H1 (cell line): ENCODE measurements around the gene DYNC1I1. TPM values are rescaled to one million over a fixed set of nuclear protein-coding genes. Genes with fewer than 3 reads are reported as not detected.

Experiments
- CTCF ChIA-PET: fragments of 300-600 bp; sonication (Branson Sonifier 250); formaldehyde crosslinking; loops from one replicate; lab custom pipeline; 2021; ENCODE audit not compliant: partially characterized antibody; lab: Charles Lee
- POLR2A ChIA-PET: fragments of 300-600 bp; sonication (Branson Sonifier 250); formaldehyde crosslinking; loops from one replicate; lab custom pipeline; 2021; ENCODE audit warnings: inconsistent platforms; ENCODE audit not compliant: partially characterized antibody; lab: Charles Lee
- DNase-seq, 2 experiments: peaks; one replicate each; pipeline versions ENCODE4 v3.0.0 to v3.0.0-alpha.2; 2010 to 2022; ENCODE audit warnings: low spot score in 2 of 2, low read depth in 1 of 2, mixed read lengths in 1 of 2
- FAIRE-seq: peaks from 2 replicates; lab custom pipeline; 2011; peaks lifted over from hg19 to GRCh38; lab: Jason Lieb, UNC
- H2AFZ ChIP-seq: 2 replicates; pipeline ENCODE4 v1.8.1; 2012; ENCODE audit warnings: low read length, inconsistent platforms
- H2AK5ac ChIP-seq: 2 replicates; pipeline ENCODE4 v1.6.1; 2013; ENCODE audit warnings: low read depth, low read length
- H2BK120ac ChIP-seq: replicated peaks from 2 replicates; pipeline ENCODE3; 2013; ENCODE audit warnings: low read depth, low read length, inconsistent platforms
- H2BK12ac ChIP-seq: 2 replicates; pipeline ENCODE4 v1.6.1; 2013; ENCODE audit warnings: low read depth, low read length
- H2BK15ac ChIP-seq: 2 replicates; pipeline ENCODE4 v1.6.1; 2013; ENCODE audit warnings: low read length
- H2BK20ac ChIP-seq: 2 replicates; pipeline ENCODE4 v1.6.1; 2013; ENCODE audit warnings: low read length
- H2BK5ac ChIP-seq: 2 replicates; pipeline ENCODE4 v1.6.1; 2013; ENCODE audit warnings: low read depth, low read length
- H3K14ac ChIP-seq: 2 replicates; pipeline ENCODE4 v1.6.1; 2013; ENCODE audit warnings: inconsistent platforms; ENCODE audit not compliant: insufficient read length
- H3K18ac ChIP-seq: 2 replicates; pipeline ENCODE4 v1.6.1; 2013; ENCODE audit warnings: low read length; ENCODE audit errors: extremely low read depth
- H3K23ac ChIP-seq: 2 replicates; pipeline ENCODE4 v1.6.1; 2013; ENCODE audit warnings: inconsistent platforms; ENCODE audit not compliant: insufficient read length
- H3K23me2 ChIP-seq: 2 replicates; pipeline ENCODE4 v1.6.1; 2013; ENCODE audit warnings: low read depth, low read length
- H3K27ac ChIP-seq: 2 replicates; pipeline ENCODE4 v1.6.1; 2011; ENCODE audit warnings: low read depth, low read length, inconsistent platforms
- H3K27me3 ChIP-seq, 4 experiments: replicated peaks in 1 of 4; 1 replicate in 1 of 4; 2 replicates in 3 of 4; pipeline versions ENCODE4 v1.6.1 to v1.8.1; 2011 to 2013; ENCODE audit warnings: low read length in 3 of 4, mild to moderate bottlenecking in 3 of 4, inconsistent platforms in 2 of 4, mixed read lengths in 2 of 4, moderate library complexity in 1 of 4; ENCODE audit not compliant: control insufficient read depth in 3 of 4, insufficient read depth in 3 of 4; ENCODE audit errors: extremely low read depth in 1 of 4
- H3K36me3 ChIP-seq, 4 experiments: 2 replicates each; pipeline versions ENCODE4 v1.6.1 to v1.8.1; 2011 to 2013; ENCODE audit warnings: mild to moderate bottlenecking in 4 of 4, low read length in 3 of 4, moderate library complexity in 2 of 4, control low read depth in 1 of 4, inconsistent platforms in 1 of 4; ENCODE audit not compliant: insufficient read depth in 4 of 4, control insufficient read depth in 2 of 4
- H3K4ac ChIP-seq: replicated peaks from 2 replicates; pipeline ENCODE3; 2013; ENCODE audit warnings: low read length, low read depth, mixed read lengths, inconsistent platforms; ENCODE audit not compliant: insufficient read length
- H3K4me1 ChIP-seq, 4 experiments: replicated peaks in 1 of 4; 1 replicate in 1 of 4; 2 replicates in 3 of 4; pipeline versions ENCODE4 v1.6.1 to v1.8.1; 2011 to 2013; ENCODE audit warnings: low read length in 3 of 4, inconsistent platforms in 2 of 4, mixed read lengths in 1 of 4; ENCODE audit not compliant: insufficient read depth in 4 of 4, control insufficient read depth in 3 of 4
- H3K4me2 ChIP-seq, 2 experiments: 2 replicates each; pipeline versions ENCODE4 v1.6.1 to v1.8.1; 2011 to 2013; ENCODE audit warnings: low read depth in 2 of 2, low read length in 2 of 2, control low read depth in 1 of 2, inconsistent platforms in 1 of 2, mild to moderate bottlenecking in 1 of 2; ENCODE audit not compliant: insufficient read depth in 1 of 2
- H3K4me3 ChIP-seq, 4 experiments: fragments of 200-600, 300-600 bp in 1 of 4; sonication (generic), shearing (Covaris generic), sonication (Bioruptor Twin) in 1 of 4; 2 replicates each; pipeline versions ENCODE4 v1.5.1 to v1.8.1; 2011 to 2016; ENCODE audit warnings: low read length in 4 of 4, low read depth in 3 of 4, control low read depth in 2 of 4, inconsistent platforms in 2 of 4, mild to moderate bottlenecking in 2 of 4, mixed read lengths in 1 of 4, moderate library complexity in 1 of 4; ENCODE audit not compliant: insufficient read depth in 2 of 4; ENCODE audit errors: extremely low read depth in 1 of 4
- H3K56ac ChIP-seq: replicated peaks from 2 replicates; pipeline ENCODE3; 2013; ENCODE audit warnings: low read depth, mild to moderate bottlenecking, mixed read lengths, low read length, inconsistent platforms; ENCODE audit not compliant: insufficient read length
- H3K79me1 ChIP-seq: 2 replicates; pipeline ENCODE4 v1.6.1; 2013; ENCODE audit warnings: low read depth, low read length, control low read depth
- H3K79me2 ChIP-seq, 2 experiments: 2 replicates each; pipeline versions ENCODE4 v1.6.1 to v1.8.1; 2012 to 2013; ENCODE audit warnings: low read length in 2 of 2, mild to moderate bottlenecking in 2 of 2, inconsistent platforms in 1 of 2; ENCODE audit not compliant: insufficient read depth in 2 of 2, control insufficient read depth in 1 of 2
- H3K9ac ChIP-seq, 4 experiments: replicated peaks in 1 of 4; 1 replicate in 1 of 4; 2 replicates in 3 of 4; pipeline versions ENCODE4 v1.6.1 to v1.8.1; 2011 to 2013; ENCODE audit warnings: low read depth in 3 of 4, low read length in 3 of 4, control low read depth in 2 of 4, mild to moderate bottlenecking in 2 of 4, moderate library complexity in 2 of 4, inconsistent platforms in 1 of 4; ENCODE audit errors: extremely low read depth in 1 of 4
- H3K9me3 ChIP-seq, 2 experiments: 2 replicates each; pipeline versions ENCODE4 v1.6.1 to v1.8.1; 2012 to 2013; ENCODE audit warnings: mild to moderate bottlenecking in 2 of 2, moderate library complexity in 2 of 2, control low read depth in 1 of 2, inconsistent platforms in 1 of 2, low read depth in 1 of 2, low read length in 1 of 2, mixed read lengths in 1 of 2; ENCODE audit not compliant: insufficient read depth in 2 of 2
- H4K20me1 ChIP-seq, 2 experiments: replicated peaks in 1 of 2; 2 replicates each; pipeline versions ENCODE3 to v1.8.1; 2011 to 2013; ENCODE audit warnings: inconsistent platforms in 2 of 2, low read length in 2 of 2, mild to moderate bottlenecking in 1 of 2; ENCODE audit not compliant: insufficient read depth in 2 of 2, control insufficient read depth in 1 of 2
- H4K5ac ChIP-seq: 2 replicates; pipeline ENCODE4 v1.6.1; 2013; ENCODE audit warnings: low read length, low read depth, mixed read lengths, inconsistent platforms; ENCODE audit not compliant: insufficient read length
- H4K8ac ChIP-seq: 2 replicates; pipeline ENCODE4 v1.8.0; 2013; ENCODE audit warnings: mild to moderate bottlenecking, moderate library complexity, low read length, inconsistent platforms; ENCODE audit not compliant: insufficient read depth; ENCODE audit errors: extremely low read depth
- H4K91ac ChIP-seq: replicated peaks from 2 replicates; pipeline ENCODE3; 2013; ENCODE audit warnings: low read length, mixed read lengths, inconsistent platforms; ENCODE audit not compliant: insufficient read length
- ASH2L ChIP-seq: fragments of 200-600, 300-600 bp; sonication (generic); IDR thresholded peaks from one replicate; pipeline ENCODE4 v1.7.1; 2017; ENCODE audit warnings: low read length
- CREB1 ChIP-seq: IDR thresholded peaks from 2 replicates; pipeline ENCODE4 v1.6.1; 2012; ENCODE audit warnings: inconsistent platforms
- CTBP2 ChIP-seq: IDR thresholded peaks from 2 replicates; pipeline ENCODE4 v1.7.0; 2011; ENCODE audit warnings: borderline replicate concordance, mild to moderate bottlenecking, moderate library complexity, mixed read lengths, low read length; ENCODE audit not compliant: insufficient read depth, insufficient read length
- FOSL1 ChIP-seq: IDR thresholded peaks from 2 replicates; pipeline ENCODE4 v1.6.1; 2011; ENCODE audit warnings: mild to moderate bottlenecking, low read depth, low read length, moderate library complexity; ENCODE audit not compliant: insufficient read depth
- JUN ChIP-seq: IDR thresholded peaks from 2 replicates; pipeline ENCODE4 v1.6.1; 2011; ENCODE audit warnings: low read depth, mild to moderate bottlenecking, improper control_type of control experiment, low read length
- MAFK ChIP-seq: IDR thresholded peaks from 2 replicates; pipeline ENCODE4 v1.6.1; 2012; ENCODE audit warnings: low read depth, mild to moderate bottlenecking, improper control_type of control experiment, low read length
- PHF8 ChIP-seq: fragments of 200-600 bp; sonication (generic); conservative IDR thresholded peaks from 2 replicates; pipeline ENCODE4 v1.7.1; 2012; ENCODE audit warnings: low read depth, mild to moderate bottlenecking, inconsistent platforms, low read length, moderate library complexity
- SIN3A ChIP-seq, 2 experiments: IDR thresholded peaks in 1 of 2; conservative IDR thresholded peaks in 1 of 2; 2 replicates each; pipeline ENCODE4 v1.6.1; 2011 to 2012; ENCODE audit warnings: low read length in 2 of 2, improper control_type of control experiment in 1 of 2, low read depth in 1 of 2, mild to moderate bottlenecking in 1 of 2
- WGBS, 2 experiments: shearing (Covaris generic) in 1 of 2; methylation state at CpG; one replicate each; pipeline versions ENCODE4 v1.1.6 to v1.1.7; 2013 to 2015; ENCODE audit warnings: low lambda C conversion rate in 2 of 2, mixed read lengths in 2 of 2, inconsistent platforms in 1 of 2, low coverage in 1 of 2, missing lambda C conversion rate in 1 of 2; ENCODE audit not compliant: insufficient replicate concordance in 2 of 2, insufficient coverage in 1 of 2, insufficient read length in 1 of 2; ENCODE audit errors: extremely low coverage in 1 of 2, missing lambda C conversion rate in 1 of 2; 5-methylcytosine and 5-hydroxymethylcytosine counted together
- polyA plus RNA-seq, 7 experiments: library from polyadenylated mRNA; depleted of rRNA in 3 of 7; stranded (reverse) in 5 of 7; unstranded in 2 of 7; fragments of >200 nt in 5 of 7; fragments of 200-250 nt in 2 of 7; gene quantifications; 1 replicate in 5 of 7; 2 replicates in 1 of 7; 4 replicates in 1 of 7; pipeline versions ENCODE4 v1.2.1 to v1.2.3, GENCODE V29; 2011 to 2013; ENCODE audit warnings: missing spikeins in 2 of 7, mixed read lengths in 2 of 7
- total RNA-seq: library from RNA; stranded (reverse); fragmentation: NEBNext Ultra II Directional; extraction: Animal tissue kit (Norgen Biotek cat#: 25700); gene quantifications from 2 replicates; pipeline ENCODE4 v1.2.1, GENCODE V29; 2021
- TF ChIP-seq, protein P1 (sequence below): IDR thresholded peaks from 2 replicates; pipeline ENCODE4 v1.6.1; 2012; ENCODE audit warnings: inconsistent platforms

The DYNC1I1 gene
- total and polyA plus RNA-seq, 2 of the 8 experiments (the other 6 are each of a cell fraction or from before 2014, with no cell fraction given): 0.45 to 0.58 TPM

DNA sequence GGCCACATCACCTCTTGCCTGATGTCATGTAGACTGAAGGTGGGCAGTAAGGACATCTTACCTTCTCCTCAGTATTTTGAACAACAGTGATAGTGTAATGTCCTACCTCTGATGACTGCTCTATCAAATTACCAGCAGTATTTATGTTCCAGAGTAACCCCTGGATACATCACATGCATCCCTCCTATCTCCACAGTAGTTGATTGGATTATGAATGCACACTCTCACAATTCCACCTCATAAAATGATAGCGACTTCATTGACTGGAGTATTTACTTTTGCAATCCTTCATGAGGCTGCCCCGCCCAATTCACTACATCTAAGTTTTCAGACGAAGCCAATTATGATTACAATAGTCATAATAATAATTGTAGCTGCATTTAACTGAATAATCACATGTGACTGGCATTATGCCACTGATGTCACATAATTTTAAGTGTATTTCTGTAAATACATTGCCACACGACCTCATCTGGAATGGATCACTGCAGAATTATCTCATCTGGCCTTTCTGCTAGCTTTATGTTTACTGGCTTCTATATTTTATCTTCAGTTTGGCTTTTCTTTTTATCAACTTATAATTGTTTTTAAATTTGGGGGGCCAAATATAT, 280.6 kb downstream of the DYNC1I1 start:
- no peak overlapping the region for H3K4ac ChIP-seq
- no peak overlapping the region for H3K4me3 ChIP-seq
- no peaks in the 10 kb centered on the region for H3K79me2 ChIP-seq
- ChIA-PET CTCF (interaction anchor here (1.3 kb wide), 1 partner anchor 13 kb away, joined by 4 read pairs; no protein-coding TSS in a partner anchor), POLR2A (no interaction called here)
- DNase-seq: no peak
- no peak overlapping the region for H3K18ac ChIP-seq
- no peak overlapping the region for H3K4me2 ChIP-seq
- no peaks in the 10 kb centered on the region for H3K36me3 ChIP-seq
- H2BK120ac ChIP-seq: no peak overlapping the region
- H2AK5ac ChIP-seq: no peak overlapping the region
- H3K4me1 ChIP-seq: no peaks in the 10 kb centered on the region
- no peaks in the 10 kb centered on the region for H3K27me3 ChIP-seq
- H3K23me2 ChIP-seq: no peaks in the 10 kb centered on the region
- H4K91ac ChIP-seq: no peak overlapping the region
- no peak overlapping the region for H3K23ac ChIP-seq
- no peaks in the 10 kb centered on the region for H3K79me1 ChIP-seq
- no peak for FAIRE-seq
- TF ChIP-seq JUN (no peak), MAFK (no peak), SIN3A (conservative IDR thresholded peaks at IDR 0.05 in 1 of 2, IDR thresholded peaks at IDR 0.05 in 1 of 2; ENCODE audit: low read depth in 1 of 2, low read length in 2 of 2) (no peak), ASH2L (no peak), FOSL1 (no peak), CREB1 (no peak), CTBP2 (no peak), PHF8 (no peak)
- TF ChIP-seq, protein P1, sequence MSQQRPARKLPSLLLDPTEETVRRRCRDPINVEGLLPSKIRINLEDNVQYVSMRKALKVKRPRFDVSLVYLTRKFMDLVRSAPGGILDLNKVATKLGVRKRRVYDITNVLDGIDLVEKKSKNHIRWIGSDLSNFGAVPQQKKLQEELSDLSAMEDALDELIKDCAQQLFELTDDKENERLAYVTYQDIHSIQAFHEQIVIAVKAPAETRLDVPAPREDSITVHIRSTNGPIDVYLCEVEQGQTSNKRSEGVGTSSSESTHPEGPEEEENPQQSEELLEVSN: no peak
- H3K14ac ChIP-seq: no peak overlapping the region
- no peak overlapping the region for H4K8ac ChIP-seq
- H3K56ac ChIP-seq: no peak overlapping the region
- no peak overlapping the region for H4K5ac ChIP-seq
- H3K9ac ChIP-seq: no peak overlapping the region
- H4K20me1 ChIP-seq: no peaks in the 10 kb centered on the region
- no peak overlapping the region for H2BK12ac ChIP-seq
- no peaks in the 10 kb centered on the region for H3K9me3 ChIP-seq
- no peak overlapping the region for H2AFZ ChIP-seq
- no peak overlapping the region for H2BK15ac ChIP-seq
- H2BK20ac ChIP-seq: no peak overlapping the region
- H2BK5ac ChIP-seq: no peak overlapping the region
- 88% methylated on average over 4 of the region's 4 CpGs; no CpG with 5 or more reads in 1 of the 2 experiments for WGBS, 2 experiments
- no peak overlapping the region for H3K27ac ChIP-seq
